ENCODE data around the gene KRTAP4-5.
"Not testable (repeated sequence)": the region's sequence is repeated elsewhere in the genome, so short reads cannot be mapped to it uniquely, and the experiment has no call there.

Gene KRTAP4-5

GRCh38 chr17:41147531-41148204 is 2.0 kb downstream of the KRTAP4-5 start:
- DNase-seq (ENCODE audit: low read depth in 2 of 2) = no peak

GRCh38 chr17:41145261-41145660 is 4.4 kb downstream of the KRTAP4-5 start:
- DNase-seq (ENCODE audit: low read depth in 2 of 2) = no peak

- no peak for DNase-seq (ENCODE audit: low read depth in 2 of 2)
These were observed 4.8 kb downstream of the KRTAP4-5 start for GRCh38 chr17:41144846-41145245.

- no peak for DNase-seq (ENCODE audit: low read depth in 2 of 2)
These were observed 8.3 kb downstream of the KRTAP4-5 start for GRCh38 chr17:41141361-41141760.

- DNase-seq (ENCODE audit: low read depth in 2 of 2) = no peak
These were observed 9.1 kb downstream of the KRTAP4-5 start, which contains the start of gene KRTAP4-6 for GRCh38 chr17:41140360-41141131. KRTAP4-6 (minus strand) TSS chr17:41140544; CDS start chr17:41140487, 57 bp downstream.

GRCh38 chr17:41139865-41140264 is 9.8 kb downstream of the KRTAP4-5 start:
- DNase-seq (ENCODE audit: low read depth in 2 of 2) = not testable (repeated sequence)

GRCh38 chr17:41133880-41134735 is 15.5 kb downstream of the KRTAP4-5 start:
- DNase-seq (ENCODE audit: low read depth in 2 of 2) = no peak

GRCh38 chr17:41131979-41132378 is 17.6 kb downstream of the KRTAP4-5 start:
- no peak for DNase-seq (ENCODE audit: low read depth in 2 of 2)

GRCh38 chr17:41127371-41127770 is 22.3 kb downstream of the KRTAP4-5 start:
- no peak for DNase-seq (ENCODE audit: low read depth in 2 of 2)

- no peak for DNase-seq (ENCODE audit: low read depth in 2 of 2)
These were observed 23.2 kb downstream of the KRTAP4-5 start for GRCh38 chr17:41126412-41126811.

GRCh38 chr17:41125064-41125463 is 24.6 kb downstream of the KRTAP4-5 start:
- no peak for DNase-seq (ENCODE audit: low read depth in 2 of 2)

GRCh38 chr17:41123991-41124371 is 25.6 kb downstream of the KRTAP4-5 start, which contains the start of gene KRTAP4-12:
KRTAP4-12 (minus strand) TSS chr17:41124182; CDS start chr17:41124122, 60 bp downstream.
- DNase-seq (ENCODE audit: low read depth in 2 of 2) = not testable (repeated sequence)

- DNase-seq (ENCODE audit: low read depth in 2 of 2) = not testable (repeated sequence)
These were observed 26.2 kb downstream of the KRTAP4-5 start for GRCh38 chr17:41123292-41123990.

- DNase-seq (ENCODE audit: low read depth in 2 of 2) = no peak
These were observed 27.9 kb downstream of the KRTAP4-5 start for GRCh38 chr17:41121742-41122141.

- not testable (repeated sequence) for DNase-seq (ENCODE audit: low read depth in 2 of 2)
These were observed 29.6 kb downstream of the KRTAP4-5 start for GRCh38 chr17:41119696-41120690.

GRCh38 chr17:41118721-41119120 is 30.9 kb downstream of the KRTAP4-5 start:
- DNase-seq (ENCODE audit: low read depth in 2 of 2) = no peak

GRCh38 chr17:41117846-41118386 is 31.7 kb downstream of the KRTAP4-5 start, which contains the start of gene KRTAP4-11:
KRTAP4-11 (minus strand) TSS chr17:41118373; CDS start chr17:41118315, 58 bp downstream.
- not testable (repeated sequence) for DNase-seq (ENCODE audit: low read depth in 2 of 2)

- no peak for DNase-seq (ENCODE audit: low read depth in 2 of 2)
These were observed 33.3 kb downstream of the KRTAP4-5 start for GRCh38 chr17:41116297-41116696.

- no peak for DNase-seq (ENCODE audit: low read depth in 2 of 2)
These were observed 38.3 kb downstream of the KRTAP4-5 start for GRCh38 chr17:41111151-41111885.
